ENCODE measurements around the gene TOLLIP.

- TF ChIP-seq CTCF (IDR thresholded peaks at IDR 0.05 in 4 of 5, conservative IDR thresholded peaks at IDR 0.05 in 1 of 5) (no peak), POLR2A (IDR thresholded peaks at IDR 0.05) (no peak)
Measured at GRCh38 chr11:1317432-1317831, 8.0 kb upstream of the TOLLIP start.
